Ovary (tissue), 3 donors: ENCODE measurements around the gene PTPRK.

Experiments used
- EP300 ChIP-seq: sonication (generic); formaldehyde crosslinking; IDR thresholded peaks from one replicate; pipeline ENCODE4 v1.6.1; 2017; ENCODE audit warnings: antibody characterized with exemption
- TF ChIP-seq, protein P1 (sequence below), 3 donors: fragments of 450-650 bp in 2 of 3; fragments of 200-600 bp in 1 of 3; IDR thresholded peaks; one replicate each; pipeline versions ENCODE4 v1.5.1 to v1.8.0; 2016 to 2022; ENCODE audit warnings: antibody characterized with exemption in 3 of 3, mild to moderate bottlenecking in 1 of 3
- donor health status: DM: no; HTN: no; CAD: no.

GRCh38 chr6:128235556-128235955 lies 284.8 kb downstream of the PTPRK start:
- TF ChIP-seq, protein P1, sequence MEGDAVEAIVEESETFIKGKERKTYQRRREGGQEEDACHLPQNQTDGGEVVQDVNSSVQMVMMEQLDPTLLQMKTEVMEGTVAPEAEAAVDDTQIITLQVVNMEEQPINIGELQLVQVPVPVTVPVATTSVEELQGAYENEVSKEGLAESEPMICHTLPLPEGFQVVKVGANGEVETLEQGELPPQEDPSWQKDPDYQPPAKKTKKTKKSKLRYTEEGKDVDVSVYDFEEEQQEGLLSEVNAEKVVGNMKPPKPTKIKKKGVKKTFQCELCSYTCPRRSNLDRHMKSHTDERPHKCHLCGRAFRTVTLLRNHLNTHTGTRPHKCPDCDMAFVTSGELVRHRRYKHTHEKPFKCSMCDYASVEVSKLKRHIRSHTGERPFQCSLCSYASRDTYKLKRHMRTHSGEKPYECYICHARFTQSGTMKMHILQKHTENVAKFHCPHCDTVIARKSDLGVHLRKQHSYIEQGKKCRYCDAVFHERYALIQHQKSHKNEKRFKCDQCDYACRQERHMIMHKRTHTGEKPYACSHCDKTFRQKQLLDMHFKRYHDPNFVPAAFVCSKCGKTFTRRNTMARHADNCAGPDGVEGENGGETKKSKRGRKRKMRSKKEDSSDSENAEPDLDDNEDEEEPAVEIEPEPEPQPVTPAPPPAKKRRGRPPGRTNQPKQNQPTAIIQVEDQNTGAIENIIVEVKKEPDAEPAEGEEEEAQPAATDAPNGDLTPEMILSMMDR (IDR thresholded peaks at IDR 0.05) = no peak
- TF ChIP-seq EP300 = no peak
